ENCODE results near the gene ZFP69B. TPM values are rescaled to one million over a fixed set of nuclear protein-coding genes. Genes with fewer than 3 reads are reported as not detected.

The ZFP69B gene
- polyA plus RNA-seq, 1 donor (not counting 4 experiments of a cell fraction or from before 2014, with no cell fraction given), result 1.9 TPM

GRCh38 chr1:40476924-40477677 is 26.8 kb downstream of the ZFP69B start, which contains the start of gene ZFP69:
Gene ZFP69, plus strand, starts transcription at chr1:40477290. Its CDS starts 2,072 bp downstream, at chr1:40479362.
- Histone ChIP-seq H4K20me1 (ENCODE audit: control insufficient read depth, extremely low read depth, insufficient read depth, low read length) (no peaks in the 10 kb centered on the region), H3K4me2 (ENCODE audit: control insufficient read depth, extremely low read depth, insufficient read depth, low read depth, low read length) (peak within 1 kb of the TSS; percentile 91), H3K9me3 (ENCODE audit: control insufficient read depth, low read depth, low read length) (peaks cover 4% of the 10 kb centered on the region), H3K9me1 (ENCODE audit: control insufficient read depth, extremely low read depth, insufficient read depth, low read length) (no peaks in the 10 kb centered on the region), H3K4me1 (ENCODE audit: control insufficient read depth, extremely low read depth, insufficient read depth, low read length) (peaks cover 4% of the 10 kb centered on the region), H3K36me3 (ENCODE audit: control insufficient read depth in 2 of 2, extremely low read depth in 1 of 2, insufficient read depth in 2 of 2, low read length in 2 of 2) (no peaks in the 10 kb centered on the region), H3K4me3 (ENCODE audit: control insufficient read depth in 2 of 3, extremely low read depth in 1 of 3, insufficient read depth in 2 of 3, low read depth in 1 of 3, low read length in 3 of 3) (peak within 1 kb of the TSS; percentile 63 to 88 (median 71)), H3K79me2 (ENCODE audit: control insufficient read depth, insufficient read depth, low read length) (no peaks in the 10 kb centered on the region), H3K9ac (ENCODE audit: control insufficient read depth, extremely low read depth, insufficient read depth, low read length) (peak within 1 kb of the TSS; percentile 53), H3K27ac (ENCODE audit: control insufficient read depth, insufficient read depth, low read length) (no peak within 1 kb of the TSS), H3K27me3 (ENCODE audit: control insufficient read depth, extremely low read depth, insufficient read depth, low read length) (no peaks in the 10 kb centered on the region), H2AFZ (ENCODE audit: control insufficient read depth, low read length) (peak within 1 kb of the TSS; percentile 97)
- dilution Hi-C loops (cut with MboI; ENCODE audit: extremely low pct_ligation_motif_present, low sequenced_read_pairs), result no loop called here
- TF ChIP-seq EZH2 (IDR thresholded peaks at IDR 0.05; ENCODE audit: low read length), result no peak
- no peak for FAIRE-seq
- no peak for DNase-seq (ENCODE audit: low read depth, low spot score)

- peaks cover 4% of the 10 kb centered on the region for H3K4me1 ChIP-seq (ENCODE audit: control insufficient read depth, extremely low read depth, insufficient read depth, low read length)
- peak overlapping the region; percentile 63 to 88 (median 71) for H3K4me3 ChIP-seq (ENCODE audit: control insufficient read depth in 2 of 3, extremely low read depth in 1 of 3, insufficient read depth in 2 of 3, low read depth in 1 of 3, low read length in 3 of 3)
- H4K20me1 ChIP-seq (ENCODE audit: control insufficient read depth, extremely low read depth, insufficient read depth, low read length), result no peaks in the 10 kb centered on the region
- FAIRE-seq (peak; percentile 32), DNase-seq (ENCODE audit: low read depth, low spot score) (no peak)
- H3K79me2 ChIP-seq (ENCODE audit: control insufficient read depth, insufficient read depth, low read length), result no peaks in the 10 kb centered on the region
- peak overlapping the region; percentile 53 for H3K9ac ChIP-seq (ENCODE audit: control insufficient read depth, extremely low read depth, insufficient read depth, low read length)
- no peaks in the 10 kb centered on the region for H3K9me1 ChIP-seq (ENCODE audit: control insufficient read depth, extremely low read depth, insufficient read depth, low read length)
- peak overlapping the region; percentile 91 for H3K4me2 ChIP-seq (ENCODE audit: control insufficient read depth, extremely low read depth, insufficient read depth, low read depth, low read length)
- H3K36me3 ChIP-seq (ENCODE audit: control insufficient read depth in 2 of 2, extremely low read depth in 1 of 2, insufficient read depth in 2 of 2, low read length in 2 of 2), result no peaks in the 10 kb centered on the region
- no peaks in the 10 kb centered on the region for H3K27me3 ChIP-seq (ENCODE audit: control insufficient read depth, extremely low read depth, insufficient read depth, low read length)
- dilution Hi-C loops (cut with MboI; ENCODE audit: extremely low pct_ligation_motif_present, low sequenced_read_pairs), result no loop called here
- TF ChIP-seq EZH2 (IDR thresholded peaks at IDR 0.05; ENCODE audit: low read length) (no peak), CTCF (optimal IDR thresholded peaks at IDR 0.05 in 1 of 3, IDR thresholded peaks at IDR 0.05 in 1 of 3, conservative IDR thresholded peaks at IDR 0.05 in 1 of 3; ENCODE audit: extremely low read depth in 1 of 3, insufficient read depth in 2 of 3, low read length in 3 of 3) (no peak)
- H3K27ac ChIP-seq (ENCODE audit: control insufficient read depth, insufficient read depth, low read length), result no peak overlapping the region
- peak overlapping the region; percentile 97 for H2AFZ ChIP-seq (ENCODE audit: control insufficient read depth, low read length)
- peaks cover 4% of the 10 kb centered on the region for H3K9me3 ChIP-seq (ENCODE audit: control insufficient read depth, low read depth, low read length)
Observed at GRCh38 chr1:40477678-40478053, 27.4 kb downstream of the ZFP69B start.

Data from keratinocyte (primary cell).